ENCODE results near the gene TOP1.

The TOP1 gene

DNA sequence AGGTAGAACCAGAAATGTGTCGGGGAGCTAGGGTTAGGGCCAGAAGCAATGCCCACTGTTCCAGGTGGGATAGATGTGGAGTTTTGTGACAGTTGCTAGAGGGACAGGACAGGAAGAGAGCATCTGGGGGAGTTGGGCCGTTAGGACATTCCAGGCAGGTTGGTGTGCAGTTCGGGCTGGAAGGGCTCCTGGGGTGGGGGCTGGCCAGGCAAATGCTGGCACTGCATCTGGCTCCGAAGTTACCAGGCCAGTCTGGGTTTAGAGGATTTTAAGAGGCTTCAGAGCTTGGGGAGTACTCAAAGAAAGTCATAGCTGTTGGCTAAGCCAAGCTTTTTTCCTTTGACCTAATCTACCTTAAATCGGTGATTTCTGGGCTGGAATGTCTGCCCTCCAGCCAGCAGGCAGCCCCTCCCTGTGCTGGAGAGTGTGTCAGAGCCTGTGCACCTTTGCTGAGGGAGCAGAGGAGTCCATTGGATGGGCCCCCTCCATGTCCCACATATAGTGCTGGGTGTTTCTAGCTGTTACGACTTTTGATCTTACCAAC lies 129.5 kb downstream of the TOP1 start:
- Histone ChIP-seq H3K27ac (ENCODE audit: extremely low read depth, low read depth, low read length) (no peak overlapping the region), H3K36me3 (ENCODE audit: control insufficient read depth in 2 of 2, insufficient read depth in 1 of 2, low read length in 2 of 2) (peaks cover 4 to 69% of the 10 kb centered on the region in 2 experiments; a peak in 2 of 3 replicates), H3K4me3 (ENCODE audit: low read depth, low read length) (no peak overlapping the region), H3K4me1 (ENCODE audit: control insufficient read depth, insufficient read depth, low read length) (no peaks in the 10 kb centered on the region), H3K9me3 (ENCODE audit: control insufficient read depth, insufficient read depth, low read depth, low read length) (no peaks in the 10 kb centered on the region)
- CTCF ChIA-PET, result interaction anchor here (0.8 to 3.6 kb wide), 6 partner anchors 9 to 181 kb away, joined by 3 to 15 read pairs (median 3); no protein-coding TSS in a partner anchor
- TF ChIP-seq RBAK (tag by site-specific recombination; IDR thresholded peaks at IDR 0.05) (no peak), REPIN1 (tag by site-specific recombination; IDR thresholded peaks at IDR 0.05; ENCODE audit: low read depth) (no peak), ZNF600 (tag by site-specific recombination; IDR thresholded peaks at IDR 0.05) (no peak), ZNF184 (tag by site-specific recombination; IDR thresholded peaks at IDR 0.05) (no peak), ZSCAN23 (tag by site-specific recombination; IDR thresholded peaks at IDR 0.05) (no peak), ZNF266 (tag by site-specific recombination; IDR thresholded peaks at IDR 0.05; ENCODE audit: low read depth) (no peak), ZNF248 (tag by site-specific recombination; IDR thresholded peaks at IDR 0.05) (no peak)
- TF ChIP-seq, protein P1, sequence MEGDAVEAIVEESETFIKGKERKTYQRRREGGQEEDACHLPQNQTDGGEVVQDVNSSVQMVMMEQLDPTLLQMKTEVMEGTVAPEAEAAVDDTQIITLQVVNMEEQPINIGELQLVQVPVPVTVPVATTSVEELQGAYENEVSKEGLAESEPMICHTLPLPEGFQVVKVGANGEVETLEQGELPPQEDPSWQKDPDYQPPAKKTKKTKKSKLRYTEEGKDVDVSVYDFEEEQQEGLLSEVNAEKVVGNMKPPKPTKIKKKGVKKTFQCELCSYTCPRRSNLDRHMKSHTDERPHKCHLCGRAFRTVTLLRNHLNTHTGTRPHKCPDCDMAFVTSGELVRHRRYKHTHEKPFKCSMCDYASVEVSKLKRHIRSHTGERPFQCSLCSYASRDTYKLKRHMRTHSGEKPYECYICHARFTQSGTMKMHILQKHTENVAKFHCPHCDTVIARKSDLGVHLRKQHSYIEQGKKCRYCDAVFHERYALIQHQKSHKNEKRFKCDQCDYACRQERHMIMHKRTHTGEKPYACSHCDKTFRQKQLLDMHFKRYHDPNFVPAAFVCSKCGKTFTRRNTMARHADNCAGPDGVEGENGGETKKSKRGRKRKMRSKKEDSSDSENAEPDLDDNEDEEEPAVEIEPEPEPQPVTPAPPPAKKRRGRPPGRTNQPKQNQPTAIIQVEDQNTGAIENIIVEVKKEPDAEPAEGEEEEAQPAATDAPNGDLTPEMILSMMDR (tag by site-specific recombination; IDR thresholded peaks at IDR 0.05), result no peak
- TF ChIP-seq, protein P2, sequence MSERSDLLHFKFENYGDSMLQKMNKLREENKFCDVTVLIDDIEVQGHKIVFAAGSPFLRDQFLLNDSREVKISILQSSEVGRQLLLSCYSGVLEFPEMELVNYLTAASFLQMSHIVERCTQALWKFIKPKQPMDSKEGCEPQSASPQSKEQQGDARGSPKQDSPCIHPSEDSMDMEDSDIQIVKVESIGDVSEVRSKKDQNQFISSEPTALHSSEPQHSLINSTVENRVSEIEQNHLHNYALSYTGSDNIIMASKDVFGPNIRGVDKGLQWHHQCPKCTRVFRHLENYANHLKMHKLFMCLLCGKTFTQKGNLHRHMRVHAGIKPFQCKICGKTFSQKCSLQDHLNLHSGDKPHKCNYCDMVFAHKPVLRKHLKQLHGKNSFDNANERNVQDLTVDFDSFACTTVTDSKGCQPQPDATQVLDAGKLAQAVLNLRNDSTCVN (tag by site-specific recombination; optimal IDR thresholded peaks at IDR 0.05), result no peak
- TF ChIP-seq, protein P3, sequence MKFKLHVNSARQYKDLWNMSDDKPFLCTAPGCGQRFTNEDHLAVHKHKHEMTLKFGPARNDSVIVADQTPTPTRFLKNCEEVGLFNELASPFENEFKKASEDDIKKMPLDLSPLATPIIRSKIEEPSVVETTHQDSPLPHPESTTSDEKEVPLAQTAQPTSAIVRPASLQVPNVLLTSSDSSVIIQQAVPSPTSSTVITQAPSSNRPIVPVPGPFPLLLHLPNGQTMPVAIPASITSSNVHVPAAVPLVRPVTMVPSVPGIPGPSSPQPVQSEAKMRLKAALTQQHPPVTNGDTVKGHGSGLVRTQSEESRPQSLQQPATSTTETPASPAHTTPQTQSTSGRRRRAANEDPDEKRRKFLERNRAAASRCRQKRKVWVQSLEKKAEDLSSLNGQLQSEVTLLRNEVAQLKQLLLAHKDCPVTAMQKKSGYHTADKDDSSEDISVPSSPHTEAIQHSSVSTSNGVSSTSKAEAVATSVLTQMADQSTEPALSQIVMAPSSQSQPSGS (tag by site-specific recombination; IDR thresholded peaks at IDR 0.05; ENCODE audit: low read depth), result no peak
- POLR2A ChIA-PET, result no interaction called here

DNA sequence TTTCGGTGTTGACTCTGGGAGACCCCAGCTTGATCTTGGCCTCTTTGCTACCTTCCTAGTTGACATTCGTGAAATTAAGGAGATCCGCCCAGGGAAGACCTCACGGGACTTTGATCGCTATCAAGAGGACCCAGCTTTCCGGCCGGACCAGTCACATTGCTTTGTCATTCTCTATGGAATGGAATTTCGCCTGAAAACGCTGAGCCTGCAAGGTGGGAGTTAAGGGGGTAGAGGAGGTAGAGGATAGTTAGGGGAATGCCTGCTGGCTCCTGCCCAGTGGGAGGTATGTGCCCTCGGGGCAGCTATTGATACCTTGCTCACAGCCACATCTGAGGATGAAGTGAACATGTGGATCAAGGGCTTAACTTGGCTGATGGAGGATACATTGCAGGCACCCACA lies 130.9 kb downstream of the TOP1 start:
- ChIA-PET POLR2A (no interaction called here), CTCF (interaction anchor here (3.6 kb wide), 1 partner anchor 13 kb away, joined by 15 read pairs; no protein-coding TSS in a partner anchor)
- no peaks in the 10 kb centered on the region for H3K4me1 ChIP-seq (ENCODE audit: control insufficient read depth, insufficient read depth, low read length)
- no peak overlapping the region for H3K27ac ChIP-seq (ENCODE audit: extremely low read depth, low read depth, low read length)
- H3K9me3 ChIP-seq (ENCODE audit: control insufficient read depth, insufficient read depth, low read depth, low read length), result no peaks in the 10 kb centered on the region
- no peak overlapping the region for H3K4me3 ChIP-seq (ENCODE audit: low read depth, low read length)
- peaks cover 4 to 78% of the 10 kb centered on the region in 2 experiments; a peak in 2 of 3 replicates for H3K36me3 ChIP-seq (ENCODE audit: control insufficient read depth in 2 of 2, insufficient read depth in 1 of 2, low read length in 2 of 2)
- TF ChIP-seq, protein P4, sequence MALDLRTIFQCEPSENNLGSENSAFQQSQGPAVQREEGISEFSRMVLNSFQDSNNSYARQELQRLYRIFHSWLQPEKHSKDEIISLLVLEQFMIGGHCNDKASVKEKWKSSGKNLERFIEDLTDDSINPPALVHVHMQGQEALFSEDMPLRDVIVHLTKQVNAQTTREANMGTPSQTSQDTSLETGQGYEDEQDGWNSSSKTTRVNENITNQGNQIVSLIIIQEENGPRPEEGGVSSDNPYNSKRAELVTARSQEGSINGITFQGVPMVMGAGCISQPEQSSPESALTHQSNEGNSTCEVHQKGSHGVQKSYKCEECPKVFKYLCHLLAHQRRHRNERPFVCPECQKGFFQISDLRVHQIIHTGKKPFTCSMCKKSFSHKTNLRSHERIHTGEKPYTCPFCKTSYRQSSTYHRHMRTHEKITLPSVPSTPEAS (tag by site-specific recombination; IDR thresholded peaks at IDR 0.05), result no peak
- TF ChIP-seq ZNF530 (tag by site-specific recombination; IDR thresholded peaks at IDR 0.05; ENCODE audit: low read depth) (no peak), ZNF768 (tag by site-specific recombination; IDR thresholded peaks at IDR 0.05) (no peak), ZFP3 (tag by site-specific recombination; IDR thresholded peaks at IDR 0.05; ENCODE audit: low read depth) (no peak), ZSCAN30 (tag by site-specific recombination; IDR thresholded peaks at IDR 0.05) (no peak), SP3 (tag by site-specific recombination; IDR thresholded peaks at IDR 0.05) (no peak), ZNF621 (tag by site-specific recombination; IDR thresholded peaks at IDR 0.05) (no peak), KLF8 (tag by site-specific recombination; IDR thresholded peaks at IDR 0.05) (no peak), GLI2 (tag by site-specific recombination; IDR thresholded peaks at IDR 0.05; ENCODE audit: borderline replicate concordance, low read depth) (no peak), KLF9 (tag by site-specific recombination; IDR thresholded peaks at IDR 0.05; ENCODE audit: low read depth) (no peak), ZNF140 (tag by site-specific recombination; IDR thresholded peaks at IDR 0.05) (no peak), SCRT1 (tag by site-specific recombination; IDR thresholded peaks at IDR 0.05; ENCODE audit: borderline replicate concordance) (no peak)
- TF ChIP-seq, protein P1 (tag by site-specific recombination; IDR thresholded peaks at IDR 0.05), result no peak
- TF ChIP-seq, protein P5, sequence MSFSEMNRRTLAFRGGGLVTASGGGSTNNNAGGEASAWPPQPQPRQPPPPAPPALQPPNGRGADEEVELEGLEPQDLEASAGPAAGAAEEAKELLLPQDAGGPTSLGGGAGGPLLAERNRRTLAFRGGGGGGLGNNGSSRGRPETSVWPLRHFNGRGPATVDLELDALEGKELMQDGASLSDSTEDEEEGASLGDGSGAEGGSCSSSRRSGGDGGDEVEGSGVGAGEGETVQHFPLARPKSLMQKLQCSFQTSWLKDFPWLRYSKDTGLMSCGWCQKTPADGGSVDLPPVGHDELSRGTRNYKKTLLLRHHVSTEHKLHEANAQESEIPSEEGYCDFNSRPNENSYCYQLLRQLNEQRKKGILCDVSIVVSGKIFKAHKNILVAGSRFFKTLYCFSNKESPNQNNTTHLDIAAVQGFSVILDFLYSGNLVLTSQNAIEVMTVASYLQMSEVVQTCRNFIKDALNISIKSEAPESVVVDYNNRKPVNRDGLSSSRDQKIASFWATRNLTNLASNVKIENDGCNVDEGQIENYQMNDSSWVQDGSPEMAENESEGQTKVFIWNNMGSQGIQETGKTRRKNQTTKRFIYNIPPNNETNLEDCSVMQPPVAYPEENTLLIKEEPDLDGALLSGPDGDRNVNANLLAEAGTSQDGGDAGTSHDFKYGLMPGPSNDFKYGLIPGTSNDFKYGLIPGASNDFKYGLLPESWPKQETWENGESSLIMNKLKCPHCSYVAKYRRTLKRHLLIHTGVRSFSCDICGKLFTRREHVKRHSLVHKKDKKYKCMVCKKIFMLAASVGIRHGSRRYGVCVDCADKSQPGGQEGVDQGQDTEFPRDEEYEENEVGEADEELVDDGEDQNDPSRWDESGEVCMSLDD (tag by site-specific recombination; IDR thresholded peaks at IDR 0.05), result no peak

Measured in HEK293 (cell line).